HepG2 (cell line): ENCODE measurements around the gene CNFN. TPM values are rescaled to one million over a fixed set of nuclear protein-coding genes. Genes with fewer than 3 reads are reported as not detected.

Source experiments
- ATAC-seq: fragments of 200-7000 bp; cut with Tn5 transposase; 3 replicates; pipeline ENCODE4 v1.9.1; 2020; ENCODE audit warnings: mild to moderate bottlenecking, moderate library complexity
- BruUV-seq: library from RNA; stranded (reverse); fragments of 400-500 nt; replicated peaks from 2 replicates; lab custom pipeline; 2021; lab: Mats Ljungman, UMichigan
- CTCF ChIA-PET: fragments of 300-600 bp; formaldehyde crosslinking; extraction: SDS; loops from one replicate; lab custom pipeline; 2021; ENCODE audit warnings: low total read pairs, inconsistent platforms, low intra/inter-chr PET ratio; lab: Yijun Ruan, JAX
- POLR2A ChIA-PET: fragments of 350-600 bp; sonication (Branson Sonifier 250); formaldehyde crosslinking; loops from one replicate; lab custom pipeline; 2020; ENCODE audit warnings: antibody characterized with exemption, inconsistent platforms; lab: Yijun Ruan, JAX
- DNase-seq: peaks from one replicate; pipeline ENCODE4 v3.0.0-alpha.2; 2015; ENCODE audit warnings: low spot score
- FAIRE-seq: peaks from 3 replicates; lab custom pipeline; 2011; peaks lifted over from hg19 to GRCh38; lab: Jason Lieb, UNC
- H2AFZ ChIP-seq: one replicate; pipeline ENCODE4 v1.6.1; 2011; ENCODE audit warnings: low read length, inconsistent platforms
- H3K27ac ChIP-seq: fragments of 300-600 bp; 3 replicates; pipeline ENCODE4 v1.8.0; 2011; ENCODE audit warnings: mixed run types, mild to moderate bottlenecking, mixed read lengths, low read length, inconsistent platforms; ENCODE audit not compliant: insufficient read depth; ENCODE audit errors: extremely low read length
- H3K27me3 ChIP-seq, 2 experiments: fragments of 200-600 bp in 1 of 2; 2 replicates in 1 of 2; 3 replicates in 1 of 2; pipeline versions ENCODE4 v1.6.0 to v1.8.0; 2011; ENCODE audit warnings: low read length in 2 of 2, mild to moderate bottlenecking in 2 of 2, moderate library complexity in 2 of 2, inconsistent platforms in 1 of 2; ENCODE audit not compliant: insufficient read depth in 2 of 2, control insufficient read depth in 1 of 2
- H3K36me3 ChIP-seq, 2 experiments: fragments of 200-600 bp in 1 of 2; replicated peaks in 1 of 2; 2 replicates in 1 of 2; 3 replicates in 1 of 2; pipeline versions ENCODE4 v1.5.1 to v1.8.0; 2011; ENCODE audit warnings: low read length in 2 of 2, inconsistent platforms in 1 of 2; ENCODE audit not compliant: insufficient read depth in 2 of 2, control insufficient read depth in 1 of 2
- H3K4me1 ChIP-seq: 2 replicates; pipeline ENCODE4 v1.5.1; 2012; ENCODE audit warnings: low read length, inconsistent platforms; ENCODE audit not compliant: insufficient read depth
- H3K4me2 ChIP-seq: 2 replicates; pipeline ENCODE4 v1.6.0; 2011; ENCODE audit warnings: low read depth, low read length, inconsistent platforms
- H3K4me3 ChIP-seq, 3 experiments: fragments of 200-600 bp in 1 of 3; sonication (generic), shearing (Covaris generic) in 1 of 3; replicated peaks in 1 of 3; 2 replicates each; pipeline ENCODE4 v1.5.1; 2011 to 2016; ENCODE audit warnings: low read length in 3 of 3, inconsistent platforms in 2 of 3, low read depth in 2 of 3, mild to moderate bottlenecking in 2 of 3, control low read depth in 1 of 3, mixed read lengths in 1 of 3; ENCODE audit not compliant: insufficient read depth in 1 of 3
- H3K79me2 ChIP-seq: one replicate; pipeline ENCODE4 v1.6.1; 2011; ENCODE audit warnings: low read length, inconsistent platforms; ENCODE audit not compliant: insufficient read depth
- H3K9ac ChIP-seq: 2 replicates; pipeline ENCODE4 v1.6.0; 2011; ENCODE audit warnings: mild to moderate bottlenecking, low read depth, low read length, inconsistent platforms; ENCODE audit not compliant: insufficient read depth
- H3K9me3 ChIP-seq: 2 replicates; pipeline ENCODE4 v1.5.1; 2012; ENCODE audit warnings: mild to moderate bottlenecking, low read length
- H4K20me1 ChIP-seq: 2 replicates; pipeline ENCODE4 v1.6.0; 2011; ENCODE audit warnings: inconsistent platforms, mild to moderate bottlenecking, low read length, moderate library complexity; ENCODE audit not compliant: insufficient read depth
- DNMT3B ChIP-seq: conservative IDR thresholded peaks from 2 replicates; pipeline ENCODE4 v1.6.1; 2016; ENCODE audit warnings: missing biosample characterization, control low read depth
- NFAT5 ChIP-seq: sonication (generic); formaldehyde crosslinking; IDR thresholded peaks from 2 replicates; pipeline ENCODE4 v1.4.0; 2020; ENCODE audit warnings: missing genetic modification reagents
- NFIB ChIP-seq: sonication (generic); formaldehyde crosslinking; IDR thresholded peaks from 2 replicates; pipeline ENCODE4 v1.9.0; 2021; ENCODE audit warnings: missing genetic modification reagents, mild to moderate bottlenecking, borderline replicate concordance
- ZEB1 ChIP-seq: IDR thresholded peaks from 2 replicates; pipeline ENCODE4 v1.6.1; 2012; ENCODE audit warnings: mild to moderate bottlenecking, low read depth, inconsistent platforms; ENCODE audit not compliant: insufficient replicate concordance
- ZGPAT ChIP-seq: IDR thresholded peaks from 2 replicates; pipeline ENCODE4 v1.6.1; 2016; ENCODE audit warnings: mild to moderate bottlenecking
- ZNF280D ChIP-seq: sonication (generic); formaldehyde crosslinking; IDR thresholded peaks from 2 replicates; pipeline ENCODE4 v1.5.1; 2020; ENCODE audit warnings: mild to moderate bottlenecking, missing genetic modification reagents
- ZNF337 ChIP-seq: sonication (generic); formaldehyde crosslinking; IDR thresholded peaks from 2 replicates; pipeline ENCODE4 v1.5.1; 2020; ENCODE audit warnings: missing genetic modification reagents, low read depth, mild to moderate bottlenecking, borderline replicate concordance
- ZNF510 ChIP-seq: sonication (generic); formaldehyde crosslinking; IDR thresholded peaks from 2 replicates; pipeline ENCODE4 v1.4.0; 2020; ENCODE audit warnings: low read depth, mild to moderate bottlenecking, missing genetic modification reagents
- WGBS: methylation state at CpG from one replicate; pipeline ENCODE4 v1.1.6; 2017; ENCODE audit warnings: low lambda C conversion rate; 5-methylcytosine and 5-hydroxymethylcytosine counted together
- in situ Hi-C: cut with HindIII; loops from 2 replicates; pipeline ENCODE4 v1.10.0; 2017; ENCODE audit warnings: low pct_unique_long_range_greater_than_20kb; ENCODE audit not compliant: extremely low pct_ligation_motif_present
- intact Hi-C: fragments of 100-400 bp; cut with micrococcal nuclease; formaldehyde crosslinking; loops from one replicate; pipeline ENCODE4 v1.10.0; 2022; ENCODE audit not compliant: unreplicated experiment
- polyA plus RNA-seq, 8 experiments: library from polyadenylated mRNA; depleted of rRNA in 3 of 8; stranded (reverse) in 7 of 8; unstranded in 1 of 8; fragments of >200 nt; fragmentation: Illumina TruSeq in 4 of 8; extraction: Trizol in 4 of 8; gene quantifications; 2 replicates each; pipeline versions ENCODE4 v1.2.1 to v1.2.3, GENCODE V29; 2011 to 2016; ENCODE audit warnings: low read depth in 4 of 8, missing spikeins in 1 of 8, mixed read lengths in 1 of 8; ENCODE audit not compliant: insufficient read depth in 1 of 8
- total RNA-seq, 5 experiments: library from RNA; depleted of rRNA; stranded (reverse); fragments of >200 nt; fragmentation: Illumina TruSeq; extraction: Trizol; gene quantifications; 2 replicates each; pipeline ENCODE4 v1.2.3, GENCODE V29; 2016; ENCODE audit warnings: low read depth in 1 of 5

Gene CNFN
- total and polyA plus RNA-seq, 2 of the 13 experiments (the other 11 are each of a cell fraction or from before 2014, with no cell fraction given) = 0.35 to 1.1 TPM

GRCh38 chr19:42363614-42364346 is 26.3 kb downstream of the CNFN start:
- no peaks in the 10 kb centered on the region for H3K79me2 ChIP-seq
- POLR2A ChIA-PET = no interaction called here
- DNase-seq = no peak
- no peak overlapping the region for H2AFZ ChIP-seq
- no peaks in the 10 kb centered on the region for H4K20me1 ChIP-seq
- no peaks in the 10 kb centered on the region for H3K4me1 ChIP-seq
- in situ Hi-C loops = no loop called here
- no peak overlapping the region for H3K4me2 ChIP-seq
- H3K36me3 ChIP-seq = peaks cover 13 to 16% of the 10 kb centered on the region in 2 experiments
- no peak overlapping the region for H3K27ac ChIP-seq
- CTCF ChIA-PET = no interaction called here
- H3K9ac ChIP-seq = no peak overlapping the region
- no peak for FAIRE-seq
- intact Hi-C loops = no loop called here
- H3K4me3 ChIP-seq = no peak overlapping the region
- TF ChIP-seq DNMT3B (CRISPR knock-in tag) (no peak), ZGPAT (CRISPR knock-in tag) (no peak), NFIB (CRISPR knock-in tag) (no peak), ZEB1 (no peak), ZNF510 (CRISPR knock-in tag) (no peak), NFAT5 (CRISPR knock-in tag) (no peak), ZNF280D (0 out of 2 replicates have a peak, but pooled peaks have one; percentile 61), ZNF337 (CRISPR knock-in tag) (no peak)
- TF ChIP-seq, all 625 proteins: peak for 1
- WGBS = 92% methylated on average over 10 of the region's 17 CpGs
- H3K9me3 ChIP-seq = peaks cover 11% of the 10 kb centered on the region
- ATAC-seq = no peak
- no TSS peak for BruUV-seq
- H3K27me3 ChIP-seq = no peaks in the 10 kb centered on the region
